HepG2 (cell line): ENCODE measurements around the gene PYCR2. TPM values are rescaled to one million over a fixed set of nuclear protein-coding genes. Genes with fewer than 3 reads are reported as not detected.
A peak's percentile ranks its signal among the peaks of the same experiment; 100 is the strongest.

Experiments used
- ATAC-seq: fragments of 200-7000 bp; cut with Tn5 transposase; 3 replicates; pipeline ENCODE4 v1.9.1; 2020; ENCODE audit warnings: mild to moderate bottlenecking, moderate library complexity
- BruUV-seq: library from RNA; stranded (reverse); fragments of 400-500 nt; replicated peaks from 2 replicates; lab custom pipeline; 2021; lab: Mats Ljungman, UMichigan
- CTCF ChIA-PET: fragments of 300-600 bp; formaldehyde crosslinking; extraction: SDS; loops from one replicate; lab custom pipeline; 2021; ENCODE audit warnings: low total read pairs, inconsistent platforms, low intra/inter-chr PET ratio; lab: Yijun Ruan, JAX
- POLR2A ChIA-PET: fragments of 350-600 bp; sonication (Branson Sonifier 250); formaldehyde crosslinking; loops from one replicate; lab custom pipeline; 2020; ENCODE audit warnings: antibody characterized with exemption, inconsistent platforms; lab: Yijun Ruan, JAX
- DNase-seq: peaks from one replicate; pipeline ENCODE4 v3.0.0-alpha.2; 2015; ENCODE audit warnings: low spot score
- FAIRE-seq: peaks from 3 replicates; lab custom pipeline; 2011; peaks lifted over from hg19 to GRCh38; lab: Jason Lieb, UNC
- H2AFZ ChIP-seq: one replicate; pipeline ENCODE4 v1.6.1; 2011; ENCODE audit warnings: low read length, inconsistent platforms
- H3K27ac ChIP-seq: fragments of 300-600 bp; 3 replicates; pipeline ENCODE4 v1.8.0; 2011; ENCODE audit warnings: mixed run types, mild to moderate bottlenecking, mixed read lengths, low read length, inconsistent platforms; ENCODE audit not compliant: insufficient read depth; ENCODE audit errors: extremely low read length
- H3K27me3 ChIP-seq, 2 experiments: fragments of 200-600 bp in 1 of 2; 2 replicates in 1 of 2; 3 replicates in 1 of 2; pipeline versions ENCODE4 v1.6.0 to v1.8.0; 2011; ENCODE audit warnings: low read length in 2 of 2, mild to moderate bottlenecking in 2 of 2, moderate library complexity in 2 of 2, inconsistent platforms in 1 of 2; ENCODE audit not compliant: insufficient read depth in 2 of 2, control insufficient read depth in 1 of 2
- H3K36me3 ChIP-seq, 2 experiments: fragments of 200-600 bp in 1 of 2; replicated peaks in 1 of 2; 2 replicates in 1 of 2; 3 replicates in 1 of 2; pipeline versions ENCODE4 v1.5.1 to v1.8.0; 2011; ENCODE audit warnings: low read length in 2 of 2, inconsistent platforms in 1 of 2; ENCODE audit not compliant: insufficient read depth in 2 of 2, control insufficient read depth in 1 of 2
- H3K4me1 ChIP-seq: 2 replicates; pipeline ENCODE4 v1.5.1; 2012; ENCODE audit warnings: low read length, inconsistent platforms; ENCODE audit not compliant: insufficient read depth
- H3K4me2 ChIP-seq: 2 replicates; pipeline ENCODE4 v1.6.0; 2011; ENCODE audit warnings: low read depth, low read length, inconsistent platforms
- H3K4me3 ChIP-seq, 3 experiments: fragments of 200-600 bp in 1 of 3; sonication (generic), shearing (Covaris generic) in 1 of 3; replicated peaks in 1 of 3; 2 replicates each; pipeline ENCODE4 v1.5.1; 2011 to 2016; ENCODE audit warnings: low read length in 3 of 3, inconsistent platforms in 2 of 3, low read depth in 2 of 3, mild to moderate bottlenecking in 2 of 3, control low read depth in 1 of 3, mixed read lengths in 1 of 3; ENCODE audit not compliant: insufficient read depth in 1 of 3
- H3K79me2 ChIP-seq: one replicate; pipeline ENCODE4 v1.6.1; 2011; ENCODE audit warnings: low read length, inconsistent platforms; ENCODE audit not compliant: insufficient read depth
- H3K9ac ChIP-seq: 2 replicates; pipeline ENCODE4 v1.6.0; 2011; ENCODE audit warnings: mild to moderate bottlenecking, low read depth, low read length, inconsistent platforms; ENCODE audit not compliant: insufficient read depth
- H3K9me3 ChIP-seq: 2 replicates; pipeline ENCODE4 v1.5.1; 2012; ENCODE audit warnings: mild to moderate bottlenecking, low read length
- H4K20me1 ChIP-seq: 2 replicates; pipeline ENCODE4 v1.6.0; 2011; ENCODE audit warnings: inconsistent platforms, mild to moderate bottlenecking, low read length, moderate library complexity; ENCODE audit not compliant: insufficient read depth
- CBX2 ChIP-seq, 2 experiments: fragments of 200-600 bp in 1 of 2; sonication (generic); formaldehyde crosslinking in 1 of 2; IDR thresholded peaks; 2 replicates each; pipeline versions ENCODE4 v1.7.0 to v1.8.1; 2018 to 2022; ENCODE audit warnings: low read depth in 2 of 2, low read length in 1 of 2, mild to moderate bottlenecking in 1 of 2, missing genetic modification reagents in 1 of 2
- CBX5 ChIP-seq: sonication (generic); formaldehyde crosslinking; IDR thresholded peaks from 2 replicates; pipeline ENCODE4 v1.4.0; 2020; ENCODE audit warnings: missing genetic modification reagents, borderline replicate concordance
- EZH2 ChIP-seq: conservative IDR thresholded peaks from 2 replicates; pipeline ENCODE4 v1.6.1; 2012; ENCODE audit warnings: mild to moderate bottlenecking, low read depth, low read length, moderate library complexity
- FOXC1 ChIP-seq: sonication (generic); formaldehyde crosslinking; IDR thresholded peaks from 2 replicates; pipeline ENCODE4 v1.8.0; 2022; ENCODE audit warnings: mild to moderate bottlenecking, missing genetic modification reagents, borderline replicate concordance
- FOXJ3 ChIP-seq: sonication (generic); formaldehyde crosslinking; IDR thresholded peaks from 2 replicates; pipeline ENCODE4 v1.4.0; 2020; ENCODE audit warnings: missing genetic modification reagents, mild to moderate bottlenecking, borderline replicate concordance
- GFI1 ChIP-seq: sonication (generic); formaldehyde crosslinking; IDR thresholded peaks from 2 replicates; pipeline ENCODE4 v1.5.0; 2020; ENCODE audit warnings: missing genetic modification reagents, mild to moderate bottlenecking, borderline replicate concordance
- HNRNPL ChIP-seq: fragments of 200-400 bp; formaldehyde crosslinking; IDR thresholded peaks from 2 replicates; pipeline ENCODE4 v1.6.1; 2017; ENCODE audit warnings: mild to moderate bottlenecking, low read depth, low read length
- KIAA2018 ChIP-seq: sonication (generic); formaldehyde crosslinking; IDR thresholded peaks from 2 replicates; pipeline ENCODE4 v1.5.0; 2020; ENCODE audit warnings: mild to moderate bottlenecking, missing genetic modification reagents, borderline replicate concordance
- MYC ChIP-seq: sonication (generic); formaldehyde crosslinking; IDR thresholded peaks from 2 replicates; pipeline ENCODE4 v1.9.0; 2021; ENCODE audit warnings: missing genetic modification reagents, borderline replicate concordance
- RFX5 ChIP-seq: IDR thresholded peaks from 2 replicates; pipeline ENCODE4 v1.6.1; 2011; ENCODE audit warnings: low read depth, low read length, improper control_type of control experiment
- SALL1 ChIP-seq: sonication (generic); formaldehyde crosslinking; IDR thresholded peaks from 2 replicates; pipeline ENCODE4 v1.8.0; 2022; ENCODE audit warnings: mild to moderate bottlenecking, missing genetic modification reagents
- ZBTB7B ChIP-seq: sonication (generic); formaldehyde crosslinking; IDR thresholded peaks from 2 replicates; pipeline ENCODE4 v1.4.0; 2020; ENCODE audit warnings: missing genetic modification reagents
- ZNF670 ChIP-seq: sonication (generic); formaldehyde crosslinking; IDR thresholded peaks from 2 replicates; pipeline ENCODE4 v1.8.0; 2022; ENCODE audit warnings: mild to moderate bottlenecking, missing genetic modification reagents, borderline replicate concordance
- ZNF841 ChIP-seq: sonication (generic); formaldehyde crosslinking; IDR thresholded peaks from 2 replicates; pipeline ENCODE4 v1.8.1; 2023; ENCODE audit warnings: missing genetic modification reagents, borderline replicate concordance
- ZSCAN25 ChIP-seq: sonication (generic); formaldehyde crosslinking; IDR thresholded peaks from 2 replicates; pipeline ENCODE4 v1.8.0; 2022; ENCODE audit warnings: mild to moderate bottlenecking, missing genetic modification reagents
- WGBS: methylation state at CpG from one replicate; pipeline ENCODE4 v1.1.6; 2017; ENCODE audit warnings: low lambda C conversion rate; 5-methylcytosine and 5-hydroxymethylcytosine counted together
- in situ Hi-C: cut with HindIII; loops from 2 replicates; pipeline ENCODE4 v1.10.0; 2017; ENCODE audit warnings: low pct_unique_long_range_greater_than_20kb; ENCODE audit not compliant: extremely low pct_ligation_motif_present
- intact Hi-C: fragments of 100-400 bp; cut with micrococcal nuclease; formaldehyde crosslinking; loops from one replicate; pipeline ENCODE4 v1.10.0; 2022; ENCODE audit not compliant: unreplicated experiment
- polyA plus RNA-seq, 8 experiments: library from polyadenylated mRNA; depleted of rRNA in 3 of 8; stranded (reverse) in 7 of 8; unstranded in 1 of 8; fragments of >200 nt; fragmentation: Illumina TruSeq in 4 of 8; extraction: Trizol in 4 of 8; gene quantifications; 2 replicates each; pipeline versions ENCODE4 v1.2.1 to v1.2.3, GENCODE V29; 2011 to 2016; ENCODE audit warnings: low read depth in 4 of 8, missing spikeins in 1 of 8, mixed read lengths in 1 of 8; ENCODE audit not compliant: insufficient read depth in 1 of 8
- total RNA-seq, 5 experiments: library from RNA; depleted of rRNA; stranded (reverse); fragments of >200 nt; fragmentation: Illumina TruSeq; extraction: Trizol; gene quantifications; 2 replicates each; pipeline ENCODE4 v1.2.3, GENCODE V29; 2016; ENCODE audit warnings: low read depth in 1 of 5

PYCR2 gene
- total and polyA plus RNA-seq, 2 of the 13 experiments (the other 11 are each of a cell fraction or from before 2014, with no cell fraction given) = 47.2 to 47.8 TPM

- BruUV-seq = no TSS peak
- Histone ChIP-seq H3K4me1 (peaks cover 19% of the 10 kb centered on the region), H3K27me3 (no peaks in the 10 kb centered on the region; a peak in 2 of 5 replicates), H3K9ac (no peak overlapping the region), H3K36me3 (no peaks in the 10 kb centered on the region), H3K27ac (no peak overlapping the region), H3K79me2 (no peaks in the 10 kb centered on the region), H2AFZ (peak overlapping the region; percentile 84), H4K20me1 (no peaks in the 10 kb centered on the region), H3K4me2 (peak overlapping the region; percentile 52), H3K9me3 (no peaks in the 10 kb centered on the region), H3K4me3 (no peak overlapping the region)
- ATAC-seq (peak; percentile 95), FAIRE-seq (no peak), DNase-seq (peak; percentile 27)
- CTCF ChIA-PET = interaction anchor here (1.1 to 1.7 kb wide), 2 partner anchors 14 to 488 kb away, joined by 3 to 9 read pairs; no protein-coding TSS in a partner anchor
- intact Hi-C loops (loop anchor here (2.0 kb wide), 1 partner anchor 14 kb away; no protein-coding TSS in a partner anchor), in situ Hi-C loops (loop anchor here (25.0 kb wide), 1 partner anchor 650 kb away; no protein-coding TSS in a partner anchor)
- POLR2A ChIA-PET = no interaction called here
- WGBS = 20% methylated on average over 20 of the region's 21 CpGs
- TF ChIP-seq FOXJ3 (no peak), ZNF670 (CRISPR knock-in tag) (no peak), ZSCAN25 (CRISPR knock-in tag) (no peak), SALL1 (CRISPR knock-in tag) (0 out of 2 replicates have a peak, but pooled peaks have one; percentile 37), KIAA2018 (CRISPR knock-in tag) (no peak), ZNF841 (CRISPR knock-in tag) (no peak), EZH2 (no peak), MYC (no peak), FOXC1 (CRISPR knock-in tag) (no peak), RFX5 (no peak), HNRNPL (peak; percentile 79), GFI1 (CRISPR knock-in tag) (no peak), CBX5 (CRISPR knock-in tag) (0 out of 2 replicates have a peak, but pooled peaks have one; percentile 24), CBX2 (IDR thresholded peaks at IDR 0.05; ENCODE audit: low read depth, low read length) (no peak), CBX2 (CRISPR knock-in tag; IDR thresholded peaks at IDR 0.05; ENCODE audit: low read depth) (no peak), ZBTB7B (CRISPR knock-in tag) (peak; percentile 83)
These were observed 38.5 kb upstream of the PYCR2 start for GRCh38 chr1:225962440-225962975.
